GM23338 (cell line): ENCODE results near the gene SCGB1A1. TPM values are rescaled to one million over a fixed set of nuclear protein-coding genes. Genes with fewer than 3 reads are reported as not detected.

Source experiments
- ATAC-seq: fragments of 200-7000 bp; cut with Tn5 transposase; 3 replicates; pipeline ENCODE4 v1.9.1; 2020
- DNase-seq: peaks from one replicate; pipeline ENCODE4 v3.0.0-alpha.2; 2015; ENCODE audit warnings: low spot score
- H2AFZ ChIP-seq: fragments of 200-600 bp; sonication (generic); 2 replicates; pipeline ENCODE4 v1.8.0; 2016; ENCODE audit warnings: antibody characterized with exemption, mild to moderate bottlenecking, moderate library complexity
- H3F3A ChIP-seq: fragments of 200-600 bp; sonication (generic); replicated peaks from 2 replicates; pipeline ENCODE4 v1.8.0; 2017; ENCODE audit warnings: antibody characterized with exemption, mixed run types, low read depth
- H3K27ac ChIP-seq: fragments of 200-600 bp; sonication (generic); 2 replicates; pipeline ENCODE4 v1.6.1; 2016; ENCODE audit warnings: low read depth
- H3K27me3 ChIP-seq: fragments of 200-600 bp; sonication (generic); 2 replicates; pipeline ENCODE4 v1.8.0; 2016; ENCODE audit warnings: mild to moderate bottlenecking, mixed run types, moderate library complexity; ENCODE audit not compliant: insufficient read depth
- H3K36me3 ChIP-seq: fragments of 200-600 bp; sonication (generic); 2 replicates; pipeline ENCODE4 v1.8.0; 2016; ENCODE audit warnings: mild to moderate bottlenecking; ENCODE audit not compliant: insufficient read depth
- H3K4me1 ChIP-seq: fragments of 200-600 bp; sonication (generic); 2 replicates; pipeline ENCODE4 v1.8.0; 2016; ENCODE audit warnings: mild to moderate bottlenecking, moderate library complexity; ENCODE audit not compliant: insufficient read depth
- H3K4me2 ChIP-seq: fragments of 200-600 bp; sonication (generic); 2 replicates; pipeline ENCODE4 v1.7.1; 2017; ENCODE audit warnings: mixed run types
- H3K4me3 ChIP-seq: fragments of 200-600 bp; sonication (generic); 2 replicates; pipeline ENCODE4 v1.6.1; 2016; ENCODE audit warnings: mixed run types
- H3K79me2 ChIP-seq: fragments of 200-600 bp; sonication (generic); replicated peaks from 2 replicates; pipeline ENCODE4 v1.8.0; 2017; ENCODE audit warnings: mild to moderate bottlenecking; ENCODE audit not compliant: insufficient read depth
- H3K9me2 ChIP-seq: fragments of 200-600 bp; sonication (generic); 2 replicates; pipeline ENCODE4 v1.8.0; 2017; ENCODE audit not compliant: insufficient read depth
- H4K20me1 ChIP-seq: fragments of 200-600 bp; sonication (generic); replicated peaks from 2 replicates; pipeline ENCODE4 v1.8.0; 2017; ENCODE audit warnings: mild to moderate bottlenecking; ENCODE audit not compliant: insufficient read depth
- H3K27ac Mint-ChIP-seq: 2 replicates; pipeline ENCODE4 v1.8.0; 2020; ENCODE audit warnings: inconsistent platforms, mild to moderate bottlenecking, moderate library complexity, mixed read lengths
- H3K27me3 Mint-ChIP-seq: 3 replicates; pipeline ENCODE4 v1.8.0; 2022; ENCODE audit warnings: low read depth, mild to moderate bottlenecking, moderate library complexity, mixed read lengths, inconsistent platforms; ENCODE audit not compliant: insufficient read depth, poor library complexity
- H3K36me3 Mint-ChIP-seq: 3 replicates; pipeline ENCODE4 v1.8.0; 2021; ENCODE audit warnings: low read depth, mild to moderate bottlenecking, inconsistent platforms, moderate library complexity, mixed read lengths
- H3K4me1 Mint-ChIP-seq: 3 replicates; pipeline ENCODE4 v1.8.0; 2020; ENCODE audit warnings: mild to moderate bottlenecking, inconsistent platforms, mixed read lengths
- H3K4me3 Mint-ChIP-seq: 3 replicates; pipeline ENCODE4 v1.8.0; 2021; ENCODE audit warnings: moderate library complexity, mild to moderate bottlenecking, inconsistent platforms, mixed read lengths
- H3K9me3 Mint-ChIP-seq: 3 replicates; pipeline ENCODE4 v1.8.0; 2020; ENCODE audit warnings: moderate library complexity, mild to moderate bottlenecking, inconsistent platforms, mixed read lengths
- CREB1 ChIP-seq: fragments of 250-450 bp; sonication (Bioruptor Pico); IDR thresholded peaks from 2 replicates; pipeline ENCODE4 v1.5.0; 2020; ENCODE audit warnings: low read depth, mild to moderate bottlenecking, moderate library complexity
- CTCF ChIP-seq, 2 experiments: fragments of 200-600 bp in 1 of 2; sonication (generic) in 1 of 2; conservative IDR thresholded peaks; 2 replicates each; pipeline versions ENCODE4 v1.5.1 to v1.6.1; 2016 to 2017; ENCODE audit warnings: antibody characterized with exemption in 2 of 2, low read depth in 2 of 2, mild to moderate bottlenecking in 2 of 2, moderate library complexity in 1 of 2
- ETS1 ChIP-seq: IDR thresholded peaks from 2 replicates; pipeline ENCODE4 v1.6.1; 2016; ENCODE audit warnings: antibody characterized with exemption
- EZH2 ChIP-seq: fragments of 200-600 bp; sonication (generic); IDR thresholded peaks from one replicate; pipeline ENCODE4 v1.8.0; 2017; ENCODE audit warnings: antibody characterized with exemption, mild to moderate bottlenecking, low read depth; ENCODE audit not compliant: unreplicated experiment
- EZH2phosphoT487 ChIP-seq: fragments of 200-600 bp; sonication (generic); IDR thresholded peaks from one replicate; pipeline ENCODE4 v1.8.1; 2018; ENCODE audit warnings: antibody characterized with exemption; ENCODE audit not compliant: unreplicated experiment
- JUNB ChIP-seq: IDR thresholded peaks from one replicate; pipeline ENCODE4 v1.6.1; 2016; ENCODE audit warnings: antibody characterized with exemption; ENCODE audit not compliant: unreplicated experiment
- NANOG ChIP-seq: IDR thresholded peaks from 2 replicates; pipeline ENCODE4 v1.6.1; 2016; ENCODE audit warnings: antibody characterized with exemption, borderline replicate concordance
- POLR2AphosphoS5 ChIP-seq: IDR thresholded peaks from 2 replicates; pipeline ENCODE4 v1.6.1; 2016; ENCODE audit warnings: antibody characterized with exemption, low read depth
- STAT1 ChIP-seq: IDR thresholded peaks from one replicate; pipeline ENCODE4 v1.6.1; 2016; ENCODE audit warnings: antibody characterized with exemption; ENCODE audit not compliant: unreplicated experiment
- ZNF114 ChIP-seq: fragments of 250-450 bp; sonication (Bioruptor Pico); IDR thresholded peaks from 2 replicates; pipeline ENCODE4 v1.5.0; 2020; ENCODE audit warnings: mild to moderate bottlenecking, moderate library complexity
- ZNF331 ChIP-seq: fragments of 250-450 bp; sonication (Bioruptor Pico); IDR thresholded peaks from 2 replicates; pipeline ENCODE4 v1.5.0; 2020; ENCODE audit warnings: low read depth, mild to moderate bottlenecking, moderate library complexity
- ZNF462 ChIP-seq: fragments of 250-450 bp; sonication (Bioruptor Pico); IDR thresholded peaks from 2 replicates; pipeline ENCODE4 v1.5.0; 2020; ENCODE audit warnings: mild to moderate bottlenecking, moderate library complexity
- polyA plus RNA-seq: library from polyadenylated mRNA; unstranded; fragments of >200 nt; fragmentation: Nextera tagmentation; extraction: Ambion mirVana; gene quantifications from 2 replicates; pipeline ENCODE4 v1.2.1, GENCODE V29; 2016
- total RNA-seq: library from RNA; depleted of rRNA; stranded (reverse); fragments of >200 nt; shearing (Covaris generic); gene quantifications from 2 replicates; pipeline ENCODE4 v1.2.3, GENCODE V29; 2014
- TF ChIP-seq, protein P1 (sequence below): IDR thresholded peaks from one replicate; pipeline ENCODE4 v1.6.1; 2018; ENCODE audit warnings: antibody characterized with exemption; ENCODE audit not compliant: unreplicated experiment

Gene SCGB1A1
- total and polyA plus RNA-seq, 2 experiments from 2014 or later: not detected

DNA sequence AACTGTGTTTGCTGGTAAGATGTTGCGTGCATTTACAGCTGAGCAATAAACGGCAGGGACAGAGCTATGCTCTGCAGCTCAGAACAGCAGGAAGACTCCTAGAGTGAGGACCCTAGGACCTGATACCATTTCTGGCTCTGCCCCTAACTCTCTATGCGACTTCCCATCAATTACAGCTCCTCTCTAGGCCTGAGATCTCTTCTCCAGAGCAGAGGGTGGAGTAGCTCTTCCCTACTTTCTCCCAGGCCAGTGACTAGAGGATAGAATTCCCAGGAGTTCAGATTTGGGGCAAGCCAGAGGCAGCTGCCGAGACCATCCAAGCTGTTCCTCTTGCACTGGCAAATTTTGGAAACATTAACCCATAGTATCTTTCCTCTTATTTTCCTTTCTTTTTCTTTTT lies 12.8 kb upstream of the SCGB1A1 start:
- no peak overlapping the region for H3K27ac Mint-ChIP-seq
- peaks cover 11% of the 10 kb centered on the region for H3K4me1 Mint-ChIP-seq

More for the DNA sequence above, 12.8 kb upstream of the SCGB1A1 start:
- Mint-ChIP-seq H3K9me3 (no peaks in the 10 kb centered on the region; the same call in 2 of the 3 replicates), H3K36me3 (no peaks in the 10 kb centered on the region), H3K4me3 (no peak overlapping the region), H3K27me3 (peaks cover 10% of the 10 kb centered on the region)
- ATAC-seq (no peak), DNase-seq (no peak)
- Histone ChIP-seq H3K36me3 (no peaks in the 10 kb centered on the region), H4K20me1 (no peaks in the 10 kb centered on the region), H3K4me3 (no peak overlapping the region), H3K27ac (no peak overlapping the region), H3K79me2 (no peaks in the 10 kb centered on the region), H3K27me3 (no peaks in the 10 kb centered on the region), H3K4me1 (peaks cover 4% of the 10 kb centered on the region; the same call in 1 of the 2 replicates), H2AFZ (no peak overlapping the region), H3K4me2 (no peak overlapping the region), H3F3A (no peaks in the 10 kb centered on the region), H3K9me2 (no peaks in the 10 kb centered on the region)
- no peak for TF ChIP-seq ETS1
- TF ChIP-seq JUNB: no peak
- no peak for TF ChIP-seq EZH2
- TF ChIP-seq ZNF331 (CRISPR knock-in tag): no peak
- TF ChIP-seq ZNF462 (CRISPR knock-in tag): no peak
- TF ChIP-seq CREB1 (CRISPR knock-in tag): no peak
- TF ChIP-seq, protein P1, sequence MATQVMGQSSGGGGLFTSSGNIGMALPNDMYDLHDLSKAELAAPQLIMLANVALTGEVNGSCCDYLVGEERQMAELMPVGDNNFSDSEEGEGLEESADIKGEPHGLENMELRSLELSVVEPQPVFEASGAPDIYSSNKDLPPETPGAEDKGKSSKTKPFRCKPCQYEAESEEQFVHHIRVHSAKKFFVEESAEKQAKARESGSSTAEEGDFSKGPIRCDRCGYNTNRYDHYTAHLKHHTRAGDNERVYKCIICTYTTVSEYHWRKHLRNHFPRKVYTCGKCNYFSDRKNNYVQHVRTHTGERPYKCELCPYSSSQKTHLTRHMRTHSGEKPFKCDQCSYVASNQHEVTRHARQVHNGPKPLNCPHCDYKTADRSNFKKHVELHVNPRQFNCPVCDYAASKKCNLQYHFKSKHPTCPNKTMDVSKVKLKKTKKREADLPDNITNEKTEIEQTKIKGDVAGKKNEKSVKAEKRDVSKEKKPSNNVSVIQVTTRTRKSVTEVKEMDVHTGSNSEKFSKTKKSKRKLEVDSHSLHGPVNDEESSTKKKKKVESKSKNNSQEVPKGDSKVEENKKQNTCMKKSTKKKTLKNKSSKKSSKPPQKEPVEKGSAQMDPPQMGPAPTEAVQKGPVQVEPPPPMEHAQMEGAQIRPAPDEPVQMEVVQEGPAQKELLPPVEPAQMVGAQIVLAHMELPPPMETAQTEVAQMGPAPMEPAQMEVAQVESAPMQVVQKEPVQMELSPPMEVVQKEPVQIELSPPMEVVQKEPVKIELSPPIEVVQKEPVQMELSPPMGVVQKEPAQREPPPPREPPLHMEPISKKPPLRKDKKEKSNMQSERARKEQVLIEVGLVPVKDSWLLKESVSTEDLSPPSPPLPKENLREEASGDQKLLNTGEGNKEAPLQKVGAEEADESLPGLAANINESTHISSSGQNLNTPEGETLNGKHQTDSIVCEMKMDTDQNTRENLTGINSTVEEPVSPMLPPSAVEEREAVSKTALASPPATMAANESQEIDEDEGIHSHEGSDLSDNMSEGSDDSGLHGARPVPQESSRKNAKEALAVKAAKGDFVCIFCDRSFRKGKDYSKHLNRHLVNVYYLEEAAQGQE: no peak
- TF ChIP-seq STAT1: no peak
- no peak for TF ChIP-seq EZH2phosphoT487
- no peak for TF ChIP-seq NANOG
- no peak for TF ChIP-seq POLR2AphosphoS5
- no peak for TF ChIP-seq ZNF114 (CRISPR knock-in tag)
- no peak for TF ChIP-seq CTCF (conservative IDR thresholded peaks at IDR 0.05; ENCODE audit: low read depth in 2 of 2)
